Left renal pelvis (tissue), 4 donors: Measurements from ENCODE around the gene CERS1. TPM values are rescaled to one million over a fixed set of nuclear protein-coding genes. Genes with fewer than 3 reads are reported as not detected.

Experiments used
- DNase-seq, 4 donors: peaks; one replicate each; pipeline ENCODE4 v3.0.0-alpha.2; 2013; ENCODE audit warnings: low read depth in 4 of 4, low spot score in 3 of 4
- polyA plus RNA-seq, 4 donors: library from polyadenylated mRNA; unstranded; fragments of 120-200 nt; gene quantifications; one replicate each; pipeline ENCODE4 v1.2.1, GENCODE V29; 2013; ENCODE audit not compliant: insufficient read length in 4 of 4

CERS1 gene
- polyA plus RNA-seq, 4 donors: 6.3 to 8.3 (median 6.7) TPM

GRCh38 chr19:18878058-18878797, 17.7 kb downstream of the CERS1 start:
- no peak for DNase-seq

- DNase-seq: no peak
Observed at GRCh38 chr19:18876865-18877264, 19.1 kb downstream of the CERS1 start.

GRCh38 chr19:18875726-18876125, 20.2 kb downstream of the CERS1 start:
- no peak for DNase-seq

GRCh38 chr19:18871543-18871942, 24.4 kb downstream of the CERS1 start:
- no peak for DNase-seq

GRCh38 chr19:18870531-18871172, 25.3 kb downstream of the CERS1 start:
- DNase-seq: no peak

- no peak for DNase-seq
Observed at GRCh38 chr19:18869781-18870530, 26.0 kb downstream of the CERS1 start.

- no peak for DNase-seq
Observed at GRCh38 chr19:18869023-18869618, 26.8 kb downstream of the CERS1 start.

GRCh38 chr19:18868380-18869022, 27.5 kb downstream of the CERS1 start:
- DNase-seq: no peak

- no peak for DNase-seq
Observed at GRCh38 chr19:18867751-18868150, 28.2 kb downstream of the CERS1 start.

- no peak for DNase-seq
Observed at GRCh38 chr19:18867199-18867598, 28.8 kb downstream of the CERS1 start.

- no peak for DNase-seq
Observed at GRCh38 chr19:18866800-18867123, 29.2 kb downstream of the CERS1 start.

- no peak for DNase-seq
Observed at GRCh38 chr19:18865973-18866799, 29.8 kb downstream of the CERS1 start.

- no peak for DNase-seq
Observed at GRCh38 chr19:18865106-18865972, 30.6 kb downstream of the CERS1 start.

GRCh38 chr19:18863843-18864362, 32.1 kb downstream of the CERS1 start:
- no peak for DNase-seq

- no peak for DNase-seq
Observed at GRCh38 chr19:18862976-18863842, 32.7 kb downstream of the CERS1 start.

- DNase-seq: no peak
Observed at GRCh38 chr19:18861917-18862316, 34.0 kb downstream of the CERS1 start.

- DNase-seq: no peak
Observed at GRCh38 chr19:18861235-18861634, 34.7 kb downstream of the CERS1 start.

- no peak for DNase-seq
Observed at GRCh38 chr19:18860725-18861124, 35.2 kb downstream of the CERS1 start.
